Stomach smooth muscle (tissue), 2 donors: ENCODE data around the gene RECQL.
"Not testable (repeated sequence)": the region's sequence is repeated elsewhere in the genome, so short reads cannot be mapped to it uniquely, and the experiment has no call there.

Source experiments
- H3K27ac ChIP-seq: one replicate; pipeline ENCODE4 v1.7.0; 2013; ENCODE audit warnings: mild to moderate bottlenecking, low read length, inconsistent platforms
- H3K27me3 ChIP-seq, 2 donors: one replicate each; pipeline ENCODE4 v1.7.0; 2013; ENCODE audit warnings: low read length in 2 of 2; ENCODE audit not compliant: insufficient read depth in 2 of 2, control insufficient read depth in 1 of 2
- H3K36me3 ChIP-seq, 2 donors: one replicate each; pipeline ENCODE4 v1.7.0; 2013; ENCODE audit warnings: low read length in 2 of 2; ENCODE audit not compliant: control insufficient read depth in 2 of 2, insufficient read depth in 2 of 2
- H3K4me1 ChIP-seq: one replicate; pipeline ENCODE4 v1.7.0; 2013; ENCODE audit warnings: low read length; ENCODE audit not compliant: control insufficient read depth, insufficient read depth
- H3K4me3 ChIP-seq, 2 donors: one replicate each; pipeline ENCODE4 v1.7.0; 2013; ENCODE audit warnings: low read length in 2 of 2
- H3K9ac ChIP-seq, 2 donors: one replicate each; pipeline ENCODE4 v1.7.0; 2013; ENCODE audit warnings: low read length in 2 of 2, mild to moderate bottlenecking in 1 of 2
- H3K9me3 ChIP-seq, 2 donors: one replicate each; pipeline ENCODE4 v1.7.0; 2013; ENCODE audit warnings: low read length in 2 of 2; ENCODE audit not compliant: control insufficient read depth in 2 of 2
- donor health status: healthy.
- donor health status: Pancreatic carcinoma.

Gene RECQL

DNA sequence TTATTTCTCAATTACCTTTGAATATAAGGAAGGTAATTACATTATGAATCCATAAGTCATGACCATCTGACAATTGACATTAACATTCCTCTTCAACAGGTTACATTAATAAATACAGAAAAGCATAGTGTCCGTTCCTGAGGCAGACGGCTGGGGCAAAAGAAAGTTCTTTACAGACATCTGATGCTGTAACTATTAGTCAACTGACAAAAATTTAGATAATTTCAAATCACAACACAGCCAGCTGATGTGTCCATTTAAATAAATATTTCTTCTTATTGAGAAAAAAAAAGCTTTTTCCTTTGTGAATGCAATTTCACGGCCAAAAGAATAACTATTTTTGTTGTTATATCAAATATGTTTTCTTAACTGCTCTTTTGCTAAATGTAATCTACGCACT is 73.2 kb downstream of the RECQL start:
- no peak overlapping the region for H3K9ac ChIP-seq
- H3K9me3 ChIP-seq = no peaks in the 10 kb centered on the region
- H3K27ac ChIP-seq = no peak overlapping the region
- no peaks in the 10 kb centered on the region for H3K36me3 ChIP-seq
- H3K4me1 ChIP-seq = no peaks in the 10 kb centered on the region
- no peaks in the 10 kb centered on the region for H3K27me3 ChIP-seq
- H3K4me3 ChIP-seq = no peak overlapping the region

DNA sequence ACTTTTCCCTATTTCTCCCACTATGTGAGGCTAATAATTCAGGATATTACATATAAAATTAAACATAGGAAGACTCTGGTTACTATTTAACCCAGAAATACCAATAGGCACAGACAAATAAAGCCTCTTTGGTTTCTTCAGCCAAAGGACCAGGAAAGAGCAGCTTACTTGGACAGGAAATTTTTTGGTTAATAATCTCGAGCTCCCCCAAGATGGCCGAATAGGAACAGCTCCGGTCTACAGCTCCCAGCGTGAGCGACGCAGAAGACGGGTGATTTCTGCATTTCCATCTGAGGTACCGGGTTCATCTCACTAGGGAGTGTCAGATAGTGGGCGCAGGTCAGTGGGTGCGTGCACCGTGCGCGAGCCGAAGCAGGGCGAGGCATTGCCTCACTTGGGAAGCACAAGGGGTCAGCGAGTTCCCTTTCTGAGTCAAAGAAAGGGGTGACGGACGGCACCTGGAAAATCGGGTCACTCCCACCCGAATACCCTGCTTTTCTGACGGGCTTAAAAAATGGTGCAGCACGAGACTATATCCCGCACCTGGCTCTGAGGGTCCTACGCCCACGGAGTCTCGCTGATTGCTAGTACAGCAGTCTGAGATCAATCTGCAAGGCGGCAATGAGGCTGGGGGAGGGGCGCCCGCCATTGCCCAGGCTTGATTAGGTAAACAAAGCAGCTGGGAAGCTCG is 82.3 kb downstream of the RECQL start:
- H3K27me3 ChIP-seq, H3K9me3 ChIP-seq, H3K4me1 ChIP-seq, H3K9ac ChIP-seq, H3K36me3 ChIP-seq, H3K27ac ChIP-seq, H3K4me3 ChIP-seq: not testable (repeated sequence)
